ENCODE results near the gene CHCHD6. TPM values are rescaled to one million over a fixed set of nuclear protein-coding genes. Genes with fewer than 3 reads are reported as not detected.

The CHCHD6 gene
- total RNA-seq, 1 experiment from 2014 or later = 21.7 TPM

DNA sequence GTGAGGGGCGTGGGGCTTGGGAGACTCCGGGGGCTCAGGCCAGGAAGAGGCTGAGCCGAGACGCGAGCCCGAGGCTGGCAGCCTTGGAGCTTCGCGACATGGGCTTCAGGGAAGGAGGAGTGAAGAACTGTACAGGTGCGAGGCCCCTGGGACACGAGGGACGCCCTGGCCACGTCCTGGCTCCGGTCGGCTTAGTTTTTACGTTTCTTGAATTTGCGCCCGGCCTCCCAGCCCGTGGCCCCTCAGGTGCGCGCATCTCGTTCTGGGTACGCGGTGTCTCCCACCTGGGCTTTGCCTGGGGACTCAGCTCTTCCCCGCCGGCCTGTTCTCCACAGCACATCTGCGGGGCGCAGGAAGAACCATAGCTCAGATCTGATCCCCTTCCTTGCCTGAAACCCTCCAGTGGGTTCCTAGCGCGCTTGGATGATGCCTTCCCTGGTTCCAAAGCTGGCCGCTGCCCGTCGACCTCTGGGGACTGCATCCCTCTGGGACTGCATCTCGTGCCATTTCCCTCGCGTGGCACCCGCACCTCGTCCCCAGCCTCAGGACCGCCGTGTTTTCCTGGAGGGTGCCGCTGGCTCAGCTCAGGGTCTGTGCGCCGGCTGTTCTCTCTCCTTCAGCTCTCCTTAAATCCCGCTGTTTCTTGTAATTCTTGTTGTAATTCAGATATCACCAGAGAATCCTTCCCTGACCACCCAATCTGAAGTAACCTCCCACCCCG, 614 bp downstream of the CHCHD6 start:
- Histone ChIP-seq H3K27me3 (replicated peaks) (no peaks in the 10 kb centered on the region), H3K27ac (no peak overlapping the region), H3K36me3 (no peaks in the 10 kb centered on the region), H3K4me1 (replicated peaks) (peaks cover 12% of the 10 kb centered on the region), H3K4me3 (peak overlapping the region; percentile 73), H3K9me3 (replicated peaks) (no peaks in the 10 kb centered on the region)
- DNase-seq (ENCODE audit: low read depth in 1 of 2, low spot score in 2 of 2) = peak in 1 of 2 experiments; percentile 5

- Histone ChIP-seq H3K27ac (no peak overlapping the region), H3K9me3 (replicated peaks) (no peaks in the 10 kb centered on the region), H3K4me1 (replicated peaks) (peaks cover 12% of the 10 kb centered on the region), H3K4me3 (no peak overlapping the region), H3K36me3 (no peaks in the 10 kb centered on the region), H3K27me3 (replicated peaks) (no peaks in the 10 kb centered on the region)
- DNase-seq (ENCODE audit: low read depth in 1 of 2, low spot score in 2 of 2) = no peak
These were observed 2.6 kb downstream of the CHCHD6 start for GRCh38 chr3:126706631-126707030.

DNA sequence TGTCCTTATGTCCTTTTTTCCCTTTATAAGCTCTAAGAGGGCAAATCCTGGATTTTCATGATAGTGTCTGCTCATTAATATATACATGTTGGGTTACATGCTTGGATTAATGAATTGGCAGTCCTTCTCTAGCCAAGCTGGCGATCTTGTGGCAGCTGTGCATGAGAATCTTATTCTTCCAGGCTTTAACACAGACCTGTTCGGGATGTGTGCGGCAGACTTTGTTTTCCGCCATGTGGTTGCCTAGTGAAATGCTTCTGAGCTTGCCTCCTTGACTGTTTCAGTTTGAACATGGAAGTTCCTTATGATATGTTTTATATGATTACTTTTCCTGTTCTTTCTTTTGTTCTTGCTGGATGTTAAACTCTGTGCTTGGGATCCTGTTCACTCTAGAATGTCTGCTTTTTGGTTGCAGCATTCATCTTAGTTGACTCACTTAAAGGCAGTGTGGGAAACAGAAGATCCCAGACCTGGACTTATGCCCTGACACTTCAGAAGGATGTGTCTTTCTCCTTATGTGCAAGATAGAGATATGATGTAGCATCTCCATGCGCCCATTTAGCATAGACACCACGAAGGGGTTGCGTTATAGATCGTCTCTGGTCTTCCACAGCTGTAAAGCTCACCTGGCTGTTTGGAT, 7.2 kb downstream of the CHCHD6 start:
- Histone ChIP-seq H3K27me3 (replicated peaks) (no peaks in the 10 kb centered on the region), H3K9me3 (replicated peaks) (no peaks in the 10 kb centered on the region), H3K4me1 (replicated peaks) (no peaks in the 10 kb centered on the region), H3K36me3 (no peaks in the 10 kb centered on the region), H3K4me3 (no peak overlapping the region), H3K27ac (no peak overlapping the region)
- no peak for DNase-seq (ENCODE audit: low read depth in 1 of 2, low spot score in 2 of 2)

DNA sequence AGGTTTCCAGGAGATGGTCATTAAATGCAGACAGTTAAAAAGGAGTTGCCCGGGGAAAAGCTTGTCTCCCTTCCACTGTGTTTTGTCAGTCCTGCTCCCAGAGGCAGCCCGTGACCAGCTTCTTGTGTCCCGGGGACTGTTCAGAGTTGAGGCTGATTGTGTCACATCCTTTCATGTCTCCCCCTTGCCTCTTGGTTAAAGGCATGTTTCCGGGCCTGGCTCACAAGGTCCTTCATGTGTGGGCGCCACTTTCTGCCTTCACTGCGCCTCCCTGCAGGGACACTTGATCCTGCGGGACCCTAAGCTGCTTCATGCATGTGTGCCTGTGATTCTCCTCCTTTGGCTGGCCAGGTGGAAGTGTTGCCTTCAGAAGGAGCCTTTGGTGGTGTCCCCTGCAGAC, 9.2 kb downstream of the CHCHD6 start:
- Histone ChIP-seq H3K4me3 (no peak overlapping the region), H3K36me3 (no peaks in the 10 kb centered on the region), H3K27ac (no peak overlapping the region), H3K27me3 (replicated peaks) (no peaks in the 10 kb centered on the region), H3K4me1 (replicated peaks) (no peaks in the 10 kb centered on the region), H3K9me3 (replicated peaks) (no peaks in the 10 kb centered on the region)
- no peak for DNase-seq (ENCODE audit: low read depth in 1 of 2, low spot score in 2 of 2)

DNA sequence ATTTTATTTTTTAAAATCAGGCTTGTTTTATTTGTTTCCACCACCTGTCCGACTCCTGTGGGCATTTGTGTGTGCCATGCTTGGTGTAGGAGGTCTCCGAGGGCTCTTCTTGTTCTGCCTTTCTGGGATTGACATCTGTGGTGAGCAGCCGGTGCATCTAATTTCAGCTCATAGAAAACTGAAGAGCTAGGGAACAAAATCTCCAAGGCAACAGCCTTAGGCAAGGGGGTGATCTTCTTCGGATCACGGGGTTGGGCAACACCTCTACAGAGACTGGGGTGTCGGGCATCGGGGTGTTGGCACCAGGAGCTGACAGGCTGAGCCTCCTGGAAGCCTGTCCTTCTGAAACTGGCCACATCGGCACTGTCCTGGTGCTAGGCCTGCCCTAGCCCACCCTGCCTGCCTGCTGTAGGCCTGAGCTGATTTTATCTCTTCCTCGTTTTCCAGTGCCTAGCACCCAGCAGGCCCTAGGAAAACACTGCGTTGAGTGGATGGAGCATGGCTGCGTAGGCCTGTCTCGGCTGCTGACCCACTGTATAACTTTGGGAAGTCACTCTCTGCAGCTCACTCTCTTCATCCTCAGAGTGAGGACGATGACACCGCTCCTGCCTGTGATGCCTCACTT, 10.3 kb downstream of the CHCHD6 start:
- Histone ChIP-seq H3K9me3 (replicated peaks) (no peaks in the 10 kb centered on the region), H3K4me1 (replicated peaks) (no peaks in the 10 kb centered on the region), H3K36me3 (no peaks in the 10 kb centered on the region), H3K27me3 (replicated peaks) (no peaks in the 10 kb centered on the region), H3K4me3 (no peak overlapping the region), H3K27ac (no peak overlapping the region)
- DNase-seq (ENCODE audit: low read depth in 1 of 2, low spot score in 2 of 2) = no peak

DNA sequence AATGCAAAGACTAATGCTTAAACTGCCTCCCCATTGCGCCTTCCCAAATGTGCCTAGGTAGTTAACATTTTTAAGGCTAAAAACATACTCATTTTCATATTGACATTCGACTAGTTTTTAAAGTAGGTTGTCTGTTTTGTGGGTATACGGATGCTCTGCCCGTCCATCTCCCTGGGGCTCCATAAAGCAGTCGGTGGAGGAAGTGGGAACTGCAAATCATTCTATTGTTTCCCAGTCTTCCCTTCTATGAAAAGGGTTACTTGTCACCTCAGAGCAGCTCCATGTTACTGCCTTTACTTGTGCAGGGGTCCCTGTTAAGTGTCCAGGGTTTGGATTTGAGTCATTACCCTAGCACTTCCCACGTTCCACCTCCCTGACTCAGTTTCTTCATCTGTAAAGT, 10.9 kb downstream of the CHCHD6 start:
- DNase-seq (ENCODE audit: low read depth in 1 of 2, low spot score in 2 of 2) = no peak
- H3K9me3 ChIP-seq (replicated peaks) = no peaks in the 10 kb centered on the region
- H3K27ac ChIP-seq = no peak overlapping the region
- no peaks in the 10 kb centered on the region for H3K36me3 ChIP-seq
- no peak overlapping the region for H3K4me3 ChIP-seq
- no peaks in the 10 kb centered on the region for H3K4me1 ChIP-seq (replicated peaks)
- no peaks in the 10 kb centered on the region for H3K27me3 ChIP-seq (replicated peaks)

GRCh38 chr3:126715432-126715831, 11.4 kb downstream of the CHCHD6 start:
- Histone ChIP-seq H3K27ac (no peak overlapping the region), H3K27me3 (replicated peaks) (no peaks in the 10 kb centered on the region), H3K9me3 (replicated peaks) (no peaks in the 10 kb centered on the region), H3K36me3 (no peaks in the 10 kb centered on the region), H3K4me1 (replicated peaks) (no peaks in the 10 kb centered on the region), H3K4me3 (no peak overlapping the region)
- no peak for DNase-seq (ENCODE audit: low read depth in 1 of 2, low spot score in 2 of 2)

DNA sequence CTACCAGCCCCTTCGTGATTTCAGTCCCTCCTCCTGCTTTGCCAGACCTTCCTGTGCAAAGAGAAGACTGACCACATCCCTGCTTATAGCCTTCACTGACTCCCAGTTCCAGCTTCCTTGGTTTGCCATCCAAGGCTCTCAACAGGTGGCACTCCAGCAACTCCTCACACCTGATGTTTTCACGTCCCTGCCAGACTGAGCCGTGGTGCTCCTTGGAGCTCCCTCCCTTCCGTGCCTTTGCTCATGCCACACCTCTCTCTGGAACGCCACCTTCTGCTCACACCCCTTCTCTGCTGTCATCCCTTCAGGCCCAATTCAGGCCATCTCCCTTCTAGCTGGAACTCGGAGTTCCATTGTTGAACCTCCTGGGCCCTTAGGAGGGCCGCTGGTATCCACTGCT, 12.0 kb downstream of the CHCHD6 start:
- DNase-seq (ENCODE audit: low read depth in 1 of 2, low spot score in 2 of 2) = no peak

DNA sequence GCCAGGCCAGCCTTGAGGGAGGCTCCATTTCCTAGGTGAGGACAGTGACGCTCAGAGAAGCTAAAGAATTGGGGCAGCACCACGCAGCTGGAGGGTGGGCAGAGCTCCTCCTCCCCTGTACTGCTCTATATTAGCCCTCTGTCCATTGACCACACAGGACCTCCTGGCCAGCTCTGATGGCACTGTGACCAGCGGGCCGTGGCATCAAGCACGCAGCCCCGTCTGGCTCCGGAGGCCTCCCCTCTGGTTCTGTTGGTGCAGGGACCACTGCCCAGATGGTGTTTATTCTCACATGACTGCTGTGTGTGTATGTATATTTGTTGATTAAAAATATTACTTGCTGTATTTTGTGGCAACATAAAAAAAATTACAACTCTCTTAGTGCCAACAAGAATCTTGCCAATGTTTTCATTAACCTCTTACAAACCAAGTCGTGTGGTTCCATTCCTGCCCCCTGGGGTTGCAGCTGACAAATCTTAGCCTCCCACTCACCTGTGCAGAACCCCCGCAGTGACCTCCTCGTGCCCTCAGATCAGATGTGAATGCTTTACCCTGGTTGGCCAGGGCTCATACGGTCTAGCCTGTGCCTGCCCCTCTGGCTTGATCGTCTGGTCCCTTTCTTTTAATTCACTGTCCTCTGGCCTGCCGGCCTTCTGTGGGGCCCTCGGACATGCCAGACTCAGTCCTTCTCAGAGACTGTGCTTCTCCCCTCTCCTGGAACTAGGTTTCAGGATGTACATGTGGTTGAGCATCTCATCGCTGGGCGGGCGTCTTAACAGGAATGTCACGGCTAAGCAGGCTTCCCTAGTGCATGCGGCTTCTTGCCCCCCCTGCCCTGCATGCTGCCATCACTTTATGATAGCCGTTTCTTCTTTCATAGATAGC, 14.8 kb downstream of the CHCHD6 start:
- Histone ChIP-seq H3K4me3 (no peak overlapping the region), H3K36me3 (no peaks in the 10 kb centered on the region), H3K4me1 (replicated peaks) (no peaks in the 10 kb centered on the region), H3K27me3 (replicated peaks) (no peaks in the 10 kb centered on the region), H3K9me3 (replicated peaks) (no peaks in the 10 kb centered on the region), H3K27ac (no peak overlapping the region)
- DNase-seq (ENCODE audit: low read depth in 1 of 2, low spot score in 2 of 2) = no peak

More for the DNA sequence above, 12.0 kb downstream of the CHCHD6 start:
- Histone ChIP-seq H3K27ac (no peak overlapping the region), H3K36me3 (no peaks in the 10 kb centered on the region), H3K9me3 (replicated peaks) (no peaks in the 10 kb centered on the region), H3K4me3 (no peak overlapping the region), H3K27me3 (replicated peaks) (no peaks in the 10 kb centered on the region), H3K4me1 (replicated peaks) (no peaks in the 10 kb centered on the region)

DNA sequence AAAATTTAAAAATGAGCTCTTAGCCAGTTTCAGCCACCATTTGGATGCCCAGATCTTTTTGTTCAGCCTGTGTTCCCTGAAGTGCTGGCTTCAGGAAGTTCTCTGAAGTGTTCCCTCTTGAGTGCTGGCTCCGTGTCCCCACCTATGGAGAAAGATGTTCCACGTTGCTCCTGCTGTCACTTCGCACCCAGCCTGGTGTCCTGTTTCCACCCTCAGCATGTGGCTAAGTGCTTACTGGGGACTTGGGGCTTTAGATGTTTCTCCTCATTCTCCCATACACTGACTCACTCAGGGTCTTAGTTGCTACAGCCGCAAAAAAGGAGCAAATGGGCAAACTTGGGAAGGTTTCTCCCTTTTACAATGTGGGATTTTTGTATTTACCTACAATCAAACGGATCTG, 16.6 kb downstream of the CHCHD6 start:
- DNase-seq (ENCODE audit: low read depth in 1 of 2, low spot score in 2 of 2) = no peak
- Histone ChIP-seq H3K27me3 (replicated peaks) (no peaks in the 10 kb centered on the region), H3K4me3 (no peak overlapping the region), H3K9me3 (replicated peaks) (no peaks in the 10 kb centered on the region; the same call in 1 of the 2 replicates), H3K27ac (no peak overlapping the region), H3K4me1 (replicated peaks) (no peaks in the 10 kb centered on the region), H3K36me3 (no peaks in the 10 kb centered on the region)

- Histone ChIP-seq H3K36me3 (no peaks in the 10 kb centered on the region), H3K27ac (no peak overlapping the region), H3K4me1 (replicated peaks) (no peaks in the 10 kb centered on the region), H3K9me3 (replicated peaks) (no peaks in the 10 kb centered on the region; the same call in 1 of the 2 replicates), H3K27me3 (replicated peaks) (no peaks in the 10 kb centered on the region), H3K4me3 (no peak overlapping the region)
- DNase-seq (ENCODE audit: low read depth in 1 of 2, low spot score in 2 of 2) = no peak
These were observed 17.2 kb downstream of the CHCHD6 start for GRCh38 chr3:126721246-126721645.

GRCh38 chr3:126723237-126723636, 19.2 kb downstream of the CHCHD6 start:
- Histone ChIP-seq H3K9me3 (replicated peaks) (no peaks in the 10 kb centered on the region; the same call in 1 of the 2 replicates), H3K36me3 (no peaks in the 10 kb centered on the region), H3K27ac (no peak overlapping the region), H3K4me1 (replicated peaks) (no peaks in the 10 kb centered on the region), H3K27me3 (replicated peaks) (no peaks in the 10 kb centered on the region), H3K4me3 (no peak overlapping the region)
- DNase-seq (ENCODE audit: low read depth in 1 of 2, low spot score in 2 of 2) = no peak

- H3K27me3 ChIP-seq (replicated peaks) = no peaks in the 10 kb centered on the region
- no peak overlapping the region for H3K27ac ChIP-seq
- no peaks in the 10 kb centered on the region; the same call in 1 of the 2 replicates for H3K9me3 ChIP-seq (replicated peaks)
- no peaks in the 10 kb centered on the region for H3K4me1 ChIP-seq (replicated peaks)
- no peak overlapping the region for H3K4me3 ChIP-seq
- no peaks in the 10 kb centered on the region for H3K36me3 ChIP-seq
- DNase-seq (ENCODE audit: low read depth in 1 of 2, low spot score in 2 of 2) = no peak
These were observed 19.8 kb downstream of the CHCHD6 start for GRCh38 chr3:126723801-126724200.

Measured in SJSA1 (cell line).